Progenitor cell of endocrine pancreas (in vitro differentiated cells): ENCODE measurements around the gene IRF1. TPM values are rescaled to one million over a fixed set of nuclear protein-coding genes. Genes with fewer than 3 reads are reported as not detected.

Experiments
- DNase-seq: peaks from one replicate; pipeline ENCODE4 v3.0.0; 2021; ENCODE audit warnings: low spot score; ENCODE audit not compliant: unreplicated experiment
- H3K27ac Mint-ChIP-seq: 2 replicates; pipeline ENCODE4 v1.8.0; 2021; ENCODE audit warnings: mild to moderate bottlenecking, moderate library complexity, mixed read lengths
- H3K27me3 Mint-ChIP-seq: 2 replicates; pipeline ENCODE4 v1.8.0; 2021; ENCODE audit warnings: mixed read lengths
- H3K36me3 Mint-ChIP-seq: 2 replicates; pipeline ENCODE4 v1.8.0; 2022; ENCODE audit warnings: mixed read lengths; ENCODE audit not compliant: insufficient read depth
- H3K4me1 Mint-ChIP-seq: 2 replicates; pipeline ENCODE4 v1.8.0; 2021; ENCODE audit warnings: low read depth, mixed read lengths
- H3K4me3 Mint-ChIP-seq: 2 replicates; pipeline ENCODE4 v1.8.0; 2021; ENCODE audit warnings: low read depth, mild to moderate bottlenecking, moderate library complexity, mixed read lengths
- H3K9me3 Mint-ChIP-seq: 2 replicates; pipeline ENCODE4 v1.8.0; 2021; ENCODE audit warnings: low read depth, mixed read lengths
- CTCF ChIP-seq: fragments of 200-600 bp; sonication (generic); IDR thresholded peaks from one replicate; pipeline ENCODE4 v1.5.0; 2021; ENCODE audit warnings: antibody characterized with exemption, mild to moderate bottlenecking; ENCODE audit not compliant: unreplicated experiment
- total RNA-seq: library from RNA; stranded (reverse); gene quantifications from 2 replicates; pipeline ENCODE4 v1.2.1, GENCODE V29; 2021

IRF1 gene
- total RNA-seq, 1 donor from 2014 or later = 2.3 TPM

- Mint-ChIP-seq H3K4me1 (peaks cover 6% of the 10 kb centered on the region), H3K27ac (no peak overlapping the region), H3K36me3 (no peaks in the 10 kb centered on the region), H3K4me3 (no peak overlapping the region), H3K27me3 (no peaks in the 10 kb centered on the region), H3K9me3 (no peaks in the 10 kb centered on the region)
- TF ChIP-seq CTCF = no peak
- no peak for DNase-seq
Measured at GRCh38 chr5:132474131-132474723, 16.3 kb downstream of the IRF1 start.

- Mint-ChIP-seq H3K4me3 (no peak overlapping the region), H3K36me3 (no peaks in the 10 kb centered on the region), H3K27ac (no peak overlapping the region), H3K4me1 (peaks cover 6% of the 10 kb centered on the region), H3K27me3 (no peaks in the 10 kb centered on the region), H3K9me3 (peaks cover 3% of the 10 kb centered on the region)
- TF ChIP-seq CTCF = no peak
- DNase-seq = no peak
Measured at GRCh38 chr5:132473668-132474067, 16.9 kb downstream of the IRF1 start.

GRCh38 chr5:132473019-132473531 lies 17.5 kb downstream of the IRF1 start:
- no peaks in the 10 kb centered on the region for H3K36me3 Mint-ChIP-seq
- no peaks in the 10 kb centered on the region for H3K27me3 Mint-ChIP-seq
- peaks cover 6% of the 10 kb centered on the region for H3K4me1 Mint-ChIP-seq
- DNase-seq = no peak
- no peak for TF ChIP-seq CTCF
- H3K27ac Mint-ChIP-seq = no peak overlapping the region
- no peak overlapping the region for H3K4me3 Mint-ChIP-seq
- H3K9me3 Mint-ChIP-seq = peaks cover 5% of the 10 kb centered on the region

GRCh38 chr5:132472431-132472830 lies 18.1 kb downstream of the IRF1 start:
- Mint-ChIP-seq H3K4me3 (no peak overlapping the region), H3K4me1 (peaks cover 6% of the 10 kb centered on the region), H3K27ac (no peak overlapping the region), H3K9me3 (peaks cover 5% of the 10 kb centered on the region), H3K36me3 (no peaks in the 10 kb centered on the region), H3K27me3 (no peaks in the 10 kb centered on the region)
- DNase-seq = no peak
- no peak for TF ChIP-seq CTCF

- H3K36me3 Mint-ChIP-seq = no peaks in the 10 kb centered on the region
- H3K9me3 Mint-ChIP-seq = peaks cover 5% of the 10 kb centered on the region
- H3K27ac Mint-ChIP-seq = no peak overlapping the region
- TF ChIP-seq CTCF = no peak
- peaks cover 6% of the 10 kb centered on the region for H3K4me1 Mint-ChIP-seq
- DNase-seq = no peak
- no peak overlapping the region for H3K4me3 Mint-ChIP-seq
- H3K27me3 Mint-ChIP-seq = no peaks in the 10 kb centered on the region
Measured at GRCh38 chr5:132471944-132472343, 18.6 kb downstream of the IRF1 start.
